K562 (cell line): Measurements from ENCODE around the gene C5orf24. TPM values are rescaled to one million over a fixed set of nuclear protein-coding genes. Genes with fewer than 3 reads are reported as not detected.

Source experiments
- ATAC-seq: fragments of 200-7000 bp; cut with Tn5 transposase; 3 replicates; pipeline ENCODE4 v1.9.1; 2020; ENCODE audit warnings: moderate library complexity
- BruUV-seq: library from RNA; stranded (reverse); fragments of 400-500 nt; replicated peaks from 2 replicates; lab custom pipeline; 2021; lab: Mats Ljungman, UMichigan
- CTCF ChIA-PET: fragments of 300-600 bp; formaldehyde crosslinking; extraction: SDS; loops from one replicate; lab custom pipeline; 2021; ENCODE audit warnings: low intra/inter-chr PET ratio; lab: Yijun Ruan, JAX
- POLR2A ChIA-PET: fragments of 300-600, 350-650 bp; sonication (Branson Sonifier 250); formaldehyde crosslinking; extraction: SDS; loops from one replicate; lab custom pipeline; 2021; ENCODE audit warnings: antibody characterized with exemption, inconsistent platforms; lab: Yijun Ruan, JAX
- DNase-seq, 4 experiments: peaks; one replicate each; pipeline versions ENCODE4 v3.0.0 to v3.0.0-alpha.2; 2011 to 2018; ENCODE audit warnings: low spot score in 3 of 4, mixed read lengths in 3 of 4; ENCODE audit errors: extremely low read depth in 1 of 4
- FAIRE-seq: peaks from 2 replicates; lab custom pipeline; 2011; peaks lifted over from hg19 to GRCh38; lab: Jason Lieb, UNC
- H2AFZ ChIP-seq: 2 replicates; pipeline ENCODE4 v1.6.0; 2011; ENCODE audit warnings: low read depth, low read length, control low read depth, inconsistent platforms
- H3K27ac ChIP-seq: fragments of 200-600 bp; 3 replicates; pipeline ENCODE4 v1.8.0; 2011; ENCODE audit warnings: low read depth, mild to moderate bottlenecking, control low read depth, inconsistent platforms, low read length, moderate library complexity, mixed read lengths; ENCODE audit errors: extremely low read depth
- H3K27me3 ChIP-seq, 2 experiments: fragments of 300-600 bp in 1 of 2; 2 replicates in 1 of 2; 3 replicates in 1 of 2; pipeline versions ENCODE4 v1.6.0 to v1.8.0; 2011; ENCODE audit warnings: inconsistent platforms in 2 of 2, low read length in 2 of 2, mild to moderate bottlenecking in 1 of 2, mixed read lengths in 1 of 2, moderate library complexity in 1 of 2; ENCODE audit not compliant: control insufficient read depth in 2 of 2, insufficient read depth in 2 of 2
- H3K36me3 ChIP-seq: fragments of 300-600 bp; 3 replicates; pipeline ENCODE4 v1.8.0; 2011; ENCODE audit warnings: mild to moderate bottlenecking, low read length, inconsistent platforms; ENCODE audit not compliant: control insufficient read depth, insufficient read depth
- H3K4me1 ChIP-seq, 2 experiments: fragments of 200-600 bp in 1 of 2; replicated peaks in 1 of 2; 2 replicates in 1 of 2; 3 replicates in 1 of 2; pipeline versions ENCODE4 v1.5.1 to v1.8.0; 2011; ENCODE audit warnings: inconsistent platforms in 2 of 2, low read length in 2 of 2, mild to moderate bottlenecking in 1 of 2, mixed read lengths in 1 of 2, moderate library complexity in 1 of 2; ENCODE audit not compliant: control insufficient read depth in 2 of 2, insufficient read depth in 2 of 2
- H3K4me2 ChIP-seq: 2 replicates; pipeline ENCODE4 v1.6.1; 2011; ENCODE audit warnings: low read length, control low read depth, inconsistent platforms, mixed read lengths; ENCODE audit not compliant: insufficient read depth
- H3K4me3 ChIP-seq: fragments of 200-600 bp; sonication (generic), shearing (Covaris generic); 2 replicates; pipeline ENCODE4 v1.5.1; 2016; ENCODE audit warnings: control low read depth, inconsistent platforms
- H3K79me2 ChIP-seq: fragments of 200-600 bp; 3 replicates; pipeline ENCODE4 v1.8.0; 2011; ENCODE audit warnings: low read length, inconsistent platforms; ENCODE audit not compliant: control insufficient read depth, insufficient read depth
- H3K9ac ChIP-seq, 2 experiments: 2 replicates each; pipeline versions ENCODE4 v1.6.0 to v1.6.1; 2011; ENCODE audit warnings: low read depth in 2 of 2, low read length in 2 of 2, control low read depth in 1 of 2, inconsistent platforms in 1 of 2, mild to moderate bottlenecking in 1 of 2, mixed read lengths in 1 of 2; ENCODE audit not compliant: insufficient read depth in 1 of 2
- H3K9me1 ChIP-seq: one replicate; pipeline ENCODE4 v1.6.0; 2011; ENCODE audit warnings: inconsistent platforms, mild to moderate bottlenecking, low read length, moderate library complexity; ENCODE audit not compliant: control insufficient read depth, insufficient read depth
- H3K9me3 ChIP-seq: replicated peaks from 2 replicates; pipeline ENCODE4 v1.5.1; 2011; ENCODE audit warnings: low read depth, low read length, inconsistent platforms; ENCODE audit not compliant: control insufficient read depth, insufficient read depth
- H4K20me1 ChIP-seq: replicated peaks from 2 replicates; pipeline ENCODE4 v1.6.1; 2011; ENCODE audit warnings: low read length, inconsistent platforms, mixed read lengths; ENCODE audit not compliant: control insufficient read depth, insufficient read depth
- BRF1 ChIP-seq: IDR thresholded peaks from 3 replicates; pipeline ENCODE4 v1.6.1; 2011; ENCODE audit warnings: borderline replicate concordance, mild to moderate bottlenecking; ENCODE audit not compliant: insufficient read length; ENCODE audit errors: extremely low read depth
- RBM25 ChIP-seq: fragments of 200-400 bp; formaldehyde crosslinking; IDR thresholded peaks from 2 replicates; pipeline ENCODE4 v1.6.1; 2018; ENCODE audit warnings: low read length, low read depth, moderate library complexity; ENCODE audit not compliant: severe bottlenecking
- ZNF121 ChIP-seq: sonication (generic); formaldehyde crosslinking; conservative IDR thresholded peaks from 2 replicates; pipeline ENCODE4 v1.8.0; 2022; ENCODE audit warnings: missing genetic modification reagents
- ZNF696 ChIP-seq: fragments of 250-450 bp; sonication (Bioruptor Pico); conservative IDR thresholded peaks from 2 replicates; pipeline ENCODE4 v1.4.0; 2020; ENCODE audit warnings: mild to moderate bottlenecking, moderate library complexity
- ZNF707 ChIP-seq: fragments of 250-450 bp; sonication (Bioruptor Pico); conservative IDR thresholded peaks from 2 replicates; pipeline ENCODE4 v1.8.0; 2022; ENCODE audit warnings: inconsistent platforms, mild to moderate bottlenecking, moderate library complexity
- WGBS: fragments of 100-300 bp; shearing (Covaris generic); methylation state at CpG from one replicate; pipeline ENCODE4 v1.1.6; 2016; ENCODE audit warnings: low coverage, mixed read lengths; ENCODE audit not compliant: insufficient coverage; ENCODE audit errors: missing lambda C conversion rate; 5-methylcytosine and 5-hydroxymethylcytosine counted together
- in situ Hi-C: fragments of 300-500 bp; cut with MboI; formaldehyde crosslinking; loops from 4 replicates; pipeline ENCODE4 v1.15.0; 2018; ENCODE audit warnings: inconsistent platforms, mixed read lengths
- intact Hi-C: fragments of 100-400 bp; cut with micrococcal nuclease; formaldehyde crosslinking; loops from 2 replicates; pipeline ENCODE4 v1.14.2; 2022
- polyA plus RNA-seq, 8 experiments: library from polyadenylated mRNA; depleted of rRNA in 4 of 8; stranded (reverse) in 5 of 8; unstranded in 3 of 8; fragments of >200 nt; fragmentation: Nextera tagmentation in 2 of 8; fragmentation: Illumina TruSeq in 1 of 8; extraction: Ambion mirVana in 2 of 8; extraction: Trizol in 1 of 8; gene quantifications; 2 replicates each; pipeline versions ENCODE4 v1.2.1 to v1.2.3, GENCODE V29; 2011 to 2014; ENCODE audit warnings: inconsistent platforms in 1 of 8, missing spikeins in 1 of 8
- total RNA-seq, 7 experiments: library from RNA; depleted of rRNA in 6 of 7; stranded (reverse); fragments of >200 nt in 6 of 7; fragmentation: Illumina TruSeq in 2 of 7; extraction: Trizol in 2 of 7; gene quantifications; 2 replicates each; pipeline versions ENCODE4 v1.2.1 to v1.2.3, GENCODE V29; 2011 to 2021; ENCODE audit warnings: low replicate concordance in 1 of 7
- TF ChIP-seq, protein P1 (sequence below): sonication (generic); formaldehyde crosslinking; IDR thresholded peaks from 2 replicates; pipeline ENCODE4 v1.5.0; 2020; ENCODE audit warnings: missing genetic modification reagents
- TF ChIP-seq, protein P2 (sequence below), 2 experiments: IDR thresholded peaks; 2 replicates each; pipeline ENCODE4 v1.6.1; 2012; ENCODE audit warnings: improper control_type of control experiment in 2 of 2, low read depth in 2 of 2, low read length in 2 of 2, borderline replicate concordance in 1 of 2
- TF ChIP-seq, protein P3 (sequence below): fragments of 450-650 bp; IDR thresholded peaks from 2 replicates; pipeline ENCODE4 v1.6.1; 2017; ENCODE audit warnings: antibody characterized with exemption

Gene C5orf24
- total and polyA plus RNA-seq, 9 of the 15 experiments (the other 6 are each of a cell fraction or from before 2014, with no cell fraction given) = 8.9 to 38.6 (median 28.4) TPM

DNA sequence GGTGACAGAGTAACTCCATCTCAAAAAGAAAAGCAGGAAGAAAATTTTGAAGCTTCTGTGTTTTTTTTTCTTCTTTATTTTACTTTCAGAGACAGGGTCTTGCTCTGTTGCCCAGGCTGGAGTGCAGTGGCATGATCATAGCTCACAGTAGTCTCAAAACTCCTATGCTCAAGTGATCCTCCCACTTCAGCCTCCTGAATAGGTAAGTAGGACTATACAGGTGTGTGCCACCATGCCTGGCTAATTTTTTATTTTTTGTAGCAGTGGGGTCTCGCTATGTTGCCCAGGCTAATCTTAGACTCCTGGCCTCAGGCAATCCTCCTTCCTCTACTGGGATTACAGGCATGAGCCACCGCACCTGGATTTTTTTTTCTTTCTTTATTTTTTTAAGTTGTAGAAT, 10.1 kb upstream of the C5orf24 start:
- H3K27me3 ChIP-seq = no peaks in the 10 kb centered on the region
- H3K27ac ChIP-seq = no peak overlapping the region
- no peak overlapping the region for H3K4me3 ChIP-seq
- no peak overlapping the region for H3K9ac ChIP-seq
- TF ChIP-seq RBM25 (peak; percentile 10), ZNF121 (CRISPR knock-in tag) (peak; percentile 80)
- TF ChIP-seq, protein P1, sequence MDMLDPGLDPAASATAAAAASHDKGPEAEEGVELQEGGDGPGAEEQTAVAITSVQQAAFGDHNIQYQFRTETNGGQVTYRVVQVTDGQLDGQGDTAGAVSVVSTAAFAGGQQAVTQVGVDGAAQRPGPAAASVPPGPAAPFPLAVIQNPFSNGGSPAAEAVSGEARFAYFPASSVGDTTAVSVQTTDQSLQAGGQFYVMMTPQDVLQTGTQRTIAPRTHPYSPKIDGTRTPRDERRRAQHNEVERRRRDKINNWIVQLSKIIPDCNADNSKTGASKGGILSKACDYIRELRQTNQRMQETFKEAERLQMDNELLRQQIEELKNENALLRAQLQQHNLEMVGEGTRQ (CRISPR knock-in tag) = no peak
- no peaks in the 10 kb centered on the region for H3K79me2 ChIP-seq
- in situ Hi-C loops = no loop called here
- no peak overlapping the region for H2AFZ ChIP-seq
- CTCF ChIA-PET = no interaction called here
- intact Hi-C loops = no loop called here
- ATAC-seq (no peak), FAIRE-seq (no peak), DNase-seq (no peak)
- no peak overlapping the region for H3K4me2 ChIP-seq
- BruUV-seq = no TSS peak
- WGBS = 100% methylated on average over 2 of the region's 2 CpGs
- POLR2A ChIA-PET = interaction anchor here (1.5 to 2.2 kb wide), 3 partner anchors 8 to 12 kb away, joined by 6 to 7 read pairs (median 6); partner anchors contain the start of gene C5orf24
- H3K9me3 ChIP-seq = no peaks in the 10 kb centered on the region
- H3K4me1 ChIP-seq = no peaks in the 10 kb centered on the region
- no peaks in the 10 kb centered on the region for H3K9me1 ChIP-seq
- H3K36me3 ChIP-seq = peaks cover 73% of the 10 kb centered on the region
- H4K20me1 ChIP-seq = no peaks in the 10 kb centered on the region

DNA sequence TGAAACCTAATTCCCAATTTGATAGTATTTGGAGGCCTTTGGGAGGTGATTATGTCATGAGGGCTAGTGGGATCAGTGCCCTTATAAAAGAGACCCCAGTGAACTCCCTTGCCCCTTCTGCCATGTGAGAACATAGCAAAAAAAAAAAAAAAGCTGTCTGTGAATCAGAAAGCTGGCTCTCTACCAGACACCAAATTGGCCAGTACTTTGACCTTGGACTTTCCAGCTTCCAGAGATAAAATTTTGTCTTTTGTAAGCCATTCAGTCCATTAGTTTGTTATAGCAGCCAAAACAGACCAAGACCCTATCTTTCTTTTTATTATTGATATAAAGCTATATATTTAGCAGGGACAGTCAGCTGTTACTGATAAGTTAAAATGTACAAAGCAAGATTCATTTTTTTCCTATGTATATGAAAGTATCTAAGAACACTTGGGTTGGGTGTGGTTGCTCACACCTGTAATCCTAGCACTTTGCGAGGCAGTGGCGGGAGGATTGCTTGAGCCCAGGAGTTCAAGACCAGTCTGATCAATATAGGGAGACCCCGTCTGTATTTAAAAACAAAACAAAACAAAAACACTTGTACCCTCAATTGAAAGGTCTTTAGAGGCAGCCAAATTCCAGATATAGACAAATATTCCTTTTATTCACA, 8.1 kb upstream of the C5orf24 start:
- ChIA-PET CTCF (no interaction called here), POLR2A (interaction anchor here (1.1 to 1.9 kb wide), 2 partner anchors 9 to 11 kb away, joined by 3 to 4 read pairs; no protein-coding TSS in a partner anchor)
- FAIRE-seq = no peak
- Histone ChIP-seq H3K27me3 (no peaks in the 10 kb centered on the region), H3K79me2 (no peaks in the 10 kb centered on the region), H3K9me1 (no peaks in the 10 kb centered on the region), H3K4me2 (no peak overlapping the region), H3K9ac (no peak overlapping the region), H2AFZ (no peak overlapping the region), H3K9me3 (no peaks in the 10 kb centered on the region), H3K4me3 (no peak overlapping the region), H3K4me1 (no peaks in the 10 kb centered on the region), H3K36me3 (peaks cover 64% of the 10 kb centered on the region), H4K20me1 (no peaks in the 10 kb centered on the region), H3K27ac (no peak overlapping the region)
- intact Hi-C loops (no loop called here), in situ Hi-C loops (no loop called here)
- DNase-seq = no peak
- no TSS peak for BruUV-seq
- WGBS = 91% methylated on average over 3 of the region's 3 CpGs
- no peak for ATAC-seq
- TF ChIP-seq BRF1 = no peak
- TF ChIP-seq, protein P2, sequence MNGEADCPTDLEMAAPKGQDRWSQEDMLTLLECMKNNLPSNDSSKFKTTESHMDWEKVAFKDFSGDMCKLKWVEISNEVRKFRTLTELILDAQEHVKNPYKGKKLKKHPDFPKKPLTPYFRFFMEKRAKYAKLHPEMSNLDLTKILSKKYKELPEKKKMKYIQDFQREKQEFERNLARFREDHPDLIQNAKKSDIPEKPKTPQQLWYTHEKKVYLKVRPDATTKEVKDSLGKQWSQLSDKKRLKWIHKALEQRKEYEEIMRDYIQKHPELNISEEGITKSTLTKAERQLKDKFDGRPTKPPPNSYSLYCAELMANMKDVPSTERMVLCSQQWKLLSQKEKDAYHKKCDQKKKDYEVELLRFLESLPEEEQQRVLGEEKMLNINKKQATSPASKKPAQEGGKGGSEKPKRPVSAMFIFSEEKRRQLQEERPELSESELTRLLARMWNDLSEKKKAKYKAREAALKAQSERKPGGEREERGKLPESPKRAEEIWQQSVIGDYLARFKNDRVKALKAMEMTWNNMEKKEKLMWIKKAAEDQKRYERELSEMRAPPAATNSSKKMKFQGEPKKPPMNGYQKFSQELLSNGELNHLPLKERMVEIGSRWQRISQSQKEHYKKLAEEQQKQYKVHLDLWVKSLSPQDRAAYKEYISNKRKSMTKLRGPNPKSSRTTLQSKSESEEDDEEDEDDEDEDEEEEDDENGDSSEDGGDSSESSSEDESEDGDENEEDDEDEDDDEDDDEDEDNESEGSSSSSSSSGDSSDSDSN (IDR thresholded peaks at IDR 0.05; ENCODE audit: borderline replicate concordance in 1 of 2, low read depth in 2 of 2, low read length in 2 of 2) = no peak
- TF ChIP-seq, protein P3, sequence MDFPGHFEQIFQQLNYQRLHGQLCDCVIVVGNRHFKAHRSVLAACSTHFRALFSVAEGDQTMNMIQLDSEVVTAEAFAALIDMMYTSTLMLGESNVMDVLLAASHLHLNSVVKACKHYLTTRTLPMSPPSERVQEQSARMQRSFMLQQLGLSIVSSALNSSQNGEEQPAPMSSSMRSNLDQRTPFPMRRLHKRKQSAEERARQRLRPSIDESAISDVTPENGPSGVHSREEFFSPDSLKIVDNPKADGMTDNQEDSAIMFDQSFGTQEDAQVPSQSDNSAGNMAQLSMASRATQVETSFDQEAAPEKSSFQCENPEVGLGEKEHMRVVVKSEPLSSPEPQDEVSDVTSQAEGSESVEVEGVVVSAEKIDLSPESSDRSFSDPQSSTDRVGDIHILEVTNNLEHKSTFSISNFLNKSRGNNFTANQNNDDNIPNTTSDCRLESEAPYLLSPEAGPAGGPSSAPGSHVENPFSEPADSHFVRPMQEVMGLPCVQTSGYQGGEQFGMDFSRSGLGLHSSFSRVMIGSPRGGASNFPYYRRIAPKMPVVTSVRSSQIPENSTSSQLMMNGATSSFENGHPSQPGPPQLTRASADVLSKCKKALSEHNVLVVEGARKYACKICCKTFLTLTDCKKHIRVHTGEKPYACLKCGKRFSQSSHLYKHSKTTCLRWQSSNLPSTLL = no peak
- no peak for TF ChIP-seq ZNF696 (CRISPR knock-in tag)
- no peak for TF ChIP-seq ZNF707 (CRISPR knock-in tag)
